Skin of body (tissue), 2 donors: ENCODE measurements around the gene DDIT4. TPM values are rescaled to one million over a fixed set of nuclear protein-coding genes. Genes with fewer than 3 reads are reported as not detected.
"Not testable (repeated sequence)": the region's sequence is repeated elsewhere in the genome, so short reads cannot be mapped to it uniquely, and the experiment has no call there.

Experiments
- DNase-seq: peaks from one replicate; lab custom pipeline; 2025; lab: John Stamatoyannopoulos, UW
- total RNA-seq: library from RNA; depleted of rRNA; stranded (reverse); fragments of >200 nt; gene quantifications from one replicate; pipeline ENCODE4 v1.2.3, GENCODE V29; 2014

The DDIT4 gene, protein sequence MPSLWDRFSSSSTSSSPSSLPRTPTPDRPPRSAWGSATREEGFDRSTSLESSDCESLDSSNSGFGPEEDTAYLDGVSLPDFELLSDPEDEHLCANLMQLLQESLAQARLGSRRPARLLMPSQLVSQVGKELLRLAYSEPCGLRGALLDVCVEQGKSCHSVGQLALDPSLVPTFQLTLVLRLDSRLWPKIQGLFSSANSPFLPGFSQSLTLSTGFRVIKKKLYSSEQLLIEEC
- total RNA-seq, result 124 TPM

DNA sequence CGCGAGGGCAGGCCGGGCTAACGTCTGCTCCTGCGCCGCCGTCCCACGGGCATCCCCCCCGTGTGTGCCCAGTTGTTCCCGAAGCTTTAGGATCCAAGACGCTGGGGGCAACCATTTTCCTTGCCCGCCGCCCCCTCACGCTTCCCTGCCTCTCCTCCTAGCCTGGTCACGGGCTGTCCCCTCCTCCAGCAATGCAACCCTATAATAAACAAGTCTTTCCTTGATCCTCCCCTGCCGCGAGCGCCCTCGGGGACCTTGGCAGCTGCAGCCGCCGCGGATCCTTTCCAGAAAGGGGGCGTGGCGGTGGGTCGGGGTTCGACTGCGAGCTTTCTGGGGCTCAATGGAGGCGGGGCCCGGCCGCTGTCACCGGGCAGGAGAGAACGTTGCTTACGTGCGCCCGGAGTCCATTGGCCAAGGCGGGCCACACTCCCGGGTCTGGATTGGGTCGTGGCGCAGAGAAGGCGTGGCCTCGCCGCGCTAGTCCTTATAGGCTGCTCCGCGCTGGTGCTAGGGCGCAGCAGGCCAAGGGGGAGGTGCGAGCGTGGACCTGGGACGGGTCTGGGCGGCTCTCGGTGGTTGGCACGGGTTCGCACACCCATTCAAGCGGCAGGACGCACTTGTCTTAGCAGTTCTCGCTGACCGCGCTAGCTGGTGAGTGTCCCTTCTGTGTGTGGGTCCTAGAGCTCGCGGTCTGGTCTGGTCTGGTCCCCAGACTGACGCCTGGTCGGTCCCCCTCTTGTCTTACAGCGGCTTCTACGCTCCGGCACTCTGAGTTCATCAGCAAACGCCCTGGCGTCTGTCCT, at the start of gene DDIT4:
Gene DDIT4 (plus strand): TSS at position 515 of the 803 bp plus-strand sequence. CDS start 293 bp downstream, outside the sequence.
- peak; percentile 98 for DNase-seq

GRCh38 chr10:72224191-72224590, 49.5 kb upstream of the DDIT4 start:
- DNase-seq, result not testable (repeated sequence)

GRCh38 chr10:72226418-72227027, 47.2 kb upstream of the DDIT4 start:
- DNase-seq, result no peak

DNA sequence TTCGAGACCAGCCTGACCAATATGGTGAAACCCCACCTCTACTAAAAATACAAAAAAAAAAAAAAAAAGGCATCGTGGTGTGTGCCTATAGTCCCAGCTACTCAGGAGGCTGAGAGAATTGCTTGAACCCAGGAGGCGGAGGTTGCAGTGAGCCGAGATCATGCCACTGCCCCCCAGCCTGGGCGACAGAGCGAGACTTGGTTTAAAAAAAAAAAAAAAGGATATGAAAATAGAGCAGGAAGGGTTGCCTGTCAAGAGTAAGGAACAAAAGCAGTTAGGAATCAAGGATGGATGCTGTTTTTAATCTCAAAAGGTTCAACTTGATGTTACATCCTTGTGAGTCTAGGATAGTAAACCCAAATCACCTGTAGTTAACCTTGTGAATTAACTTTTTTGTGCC, 45.9 kb upstream of the DDIT4 start:
- no peak for DNase-seq

DNA sequence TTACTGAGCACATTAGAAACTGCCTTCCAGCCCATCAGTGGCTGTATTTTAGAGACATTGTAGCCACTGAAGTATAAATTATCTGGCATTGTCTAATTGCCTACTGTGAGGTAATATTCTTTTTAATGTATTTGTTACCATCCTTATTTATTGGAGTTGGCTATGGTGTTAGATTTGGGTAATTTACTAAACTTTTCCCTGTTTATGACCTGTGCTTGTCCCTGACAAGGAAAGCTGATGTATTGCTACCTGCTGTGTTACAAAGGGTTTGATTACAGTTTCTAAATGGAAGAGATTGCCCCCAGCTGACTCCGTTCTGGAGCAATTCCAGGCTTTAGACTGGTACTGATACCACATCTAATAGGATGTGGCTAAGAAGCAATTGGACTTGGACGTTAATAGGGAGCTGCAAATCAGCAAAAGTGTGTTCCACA, 45.4 kb upstream of the DDIT4 start:
- DNase-seq, result no peak

DNA sequence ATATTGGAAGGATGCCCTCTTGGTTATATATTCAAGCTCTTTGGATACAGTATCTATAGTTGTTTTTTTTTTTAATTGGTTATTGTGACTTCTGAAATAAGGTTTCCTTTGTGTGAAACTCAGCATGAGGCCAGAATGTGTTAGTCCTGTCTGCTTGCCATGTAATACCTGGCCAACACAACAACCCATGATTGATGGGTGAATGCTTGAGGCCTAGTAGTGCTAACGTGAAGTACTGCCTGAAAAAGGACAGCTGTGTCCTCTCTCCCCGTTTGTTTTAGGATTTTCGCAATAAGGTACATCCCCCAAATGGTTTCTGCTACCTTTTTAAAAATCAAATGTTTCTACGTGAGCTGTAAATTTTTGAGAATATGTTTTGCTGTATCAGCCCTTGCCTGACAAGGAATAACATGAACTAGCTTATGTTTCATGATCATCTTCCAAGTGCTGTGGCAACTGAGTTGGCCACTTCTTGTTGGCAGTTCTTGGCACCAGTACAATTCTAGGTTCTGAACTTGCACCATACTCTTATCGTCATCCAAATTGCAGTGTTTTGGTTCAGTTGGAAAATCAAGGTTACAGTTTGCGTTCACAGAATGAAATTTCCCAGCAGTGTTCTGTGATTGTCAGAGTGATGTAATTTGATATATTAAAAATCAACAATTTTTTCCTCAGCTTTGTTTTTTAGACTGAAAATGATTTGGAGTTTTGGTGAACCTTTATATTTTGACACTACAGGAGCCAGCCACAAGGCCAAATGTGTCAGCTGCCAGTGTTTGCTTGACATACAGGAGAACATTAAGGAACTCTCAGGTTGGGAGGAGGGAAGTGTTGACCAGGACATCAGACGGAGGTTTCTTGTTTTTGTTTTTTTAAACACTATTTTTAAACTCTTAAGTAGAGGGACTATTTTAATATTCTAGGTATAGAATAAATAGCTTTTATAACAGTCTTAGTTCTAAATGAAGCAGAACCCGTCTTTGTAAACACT, 44.2 kb upstream of the DDIT4 start:
- DNase-seq, result no peak

DNA sequence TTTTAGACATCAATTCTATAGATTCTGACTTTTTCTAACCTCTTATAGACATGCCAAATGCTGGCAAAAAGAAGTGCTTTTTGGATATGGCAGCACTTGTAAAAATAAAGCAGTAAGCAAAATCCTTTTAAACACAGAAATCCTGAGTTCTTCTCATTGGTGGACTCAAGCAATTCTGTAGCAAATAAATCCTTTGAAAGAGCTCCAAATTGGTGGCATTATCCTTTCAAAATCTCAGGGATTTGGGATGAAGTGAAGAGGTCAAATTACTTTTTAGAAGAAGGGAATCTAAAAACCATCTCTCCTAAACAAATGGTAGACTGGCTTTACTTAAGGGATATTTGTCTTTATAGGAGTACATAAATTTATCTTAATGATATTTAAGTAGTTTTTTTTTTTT, 40.1 kb upstream of the DDIT4 start:
- no peak for DNase-seq

DNA sequence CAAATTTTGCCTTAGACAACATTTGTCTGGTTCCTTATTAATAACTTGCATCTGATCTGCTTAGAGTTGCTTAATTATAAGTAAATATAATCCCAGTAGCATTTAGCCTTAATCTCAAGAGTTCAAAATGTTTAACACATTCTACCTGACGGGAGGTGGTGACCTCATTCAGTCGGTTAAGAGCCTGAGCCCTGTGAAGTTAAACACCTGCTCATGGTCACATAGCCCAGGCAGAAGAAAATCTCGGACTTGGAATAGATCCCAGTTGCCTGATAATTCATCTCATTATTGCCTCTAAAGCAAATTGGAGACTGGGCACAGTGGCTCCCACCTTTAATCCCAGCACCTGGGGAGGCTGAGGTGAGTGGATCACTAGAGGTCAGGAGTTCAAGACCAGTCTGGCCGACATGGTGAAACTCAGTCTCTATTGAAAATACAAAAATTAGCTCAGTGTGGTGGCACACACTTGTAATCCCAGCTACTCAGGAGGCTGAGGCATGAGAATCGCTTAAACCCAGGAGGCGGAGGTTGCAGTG, 39.1 kb upstream of the DDIT4 start:
- no peak for DNase-seq

DNA sequence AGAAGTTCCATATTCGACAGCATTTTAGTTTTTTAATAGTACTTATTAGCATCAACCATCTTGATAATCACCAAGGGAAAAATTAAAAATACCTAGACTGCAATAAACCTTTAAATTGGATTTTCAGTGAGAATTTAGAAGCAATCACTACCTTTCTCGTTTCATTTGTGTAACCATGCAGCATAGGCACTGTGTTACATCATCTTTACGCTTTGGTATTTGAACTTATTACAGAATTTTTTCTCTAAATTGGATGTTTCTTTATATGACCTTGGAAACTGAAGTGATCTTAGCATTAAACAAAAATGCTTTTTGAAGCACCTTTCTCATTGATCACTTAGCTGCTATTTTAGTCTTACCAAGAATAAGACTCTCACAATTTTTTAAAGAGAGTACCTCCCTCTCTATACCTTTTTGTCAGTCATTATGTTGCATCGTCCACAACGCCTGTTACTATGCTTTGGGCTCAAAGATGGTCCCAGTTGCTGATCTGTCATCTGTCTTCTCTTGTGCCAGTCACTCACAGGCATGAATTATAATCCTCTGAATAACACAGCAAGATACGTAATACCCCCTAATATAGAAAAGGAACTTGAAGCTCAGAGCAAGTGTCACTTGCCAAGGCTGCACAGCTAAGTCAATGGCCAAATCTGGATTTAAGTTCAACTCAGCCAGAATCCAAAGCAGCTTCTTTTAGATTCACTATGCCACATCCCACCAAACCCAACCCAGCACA, 38.0 kb upstream of the DDIT4 start:
- DNase-seq, result no peak

DNA sequence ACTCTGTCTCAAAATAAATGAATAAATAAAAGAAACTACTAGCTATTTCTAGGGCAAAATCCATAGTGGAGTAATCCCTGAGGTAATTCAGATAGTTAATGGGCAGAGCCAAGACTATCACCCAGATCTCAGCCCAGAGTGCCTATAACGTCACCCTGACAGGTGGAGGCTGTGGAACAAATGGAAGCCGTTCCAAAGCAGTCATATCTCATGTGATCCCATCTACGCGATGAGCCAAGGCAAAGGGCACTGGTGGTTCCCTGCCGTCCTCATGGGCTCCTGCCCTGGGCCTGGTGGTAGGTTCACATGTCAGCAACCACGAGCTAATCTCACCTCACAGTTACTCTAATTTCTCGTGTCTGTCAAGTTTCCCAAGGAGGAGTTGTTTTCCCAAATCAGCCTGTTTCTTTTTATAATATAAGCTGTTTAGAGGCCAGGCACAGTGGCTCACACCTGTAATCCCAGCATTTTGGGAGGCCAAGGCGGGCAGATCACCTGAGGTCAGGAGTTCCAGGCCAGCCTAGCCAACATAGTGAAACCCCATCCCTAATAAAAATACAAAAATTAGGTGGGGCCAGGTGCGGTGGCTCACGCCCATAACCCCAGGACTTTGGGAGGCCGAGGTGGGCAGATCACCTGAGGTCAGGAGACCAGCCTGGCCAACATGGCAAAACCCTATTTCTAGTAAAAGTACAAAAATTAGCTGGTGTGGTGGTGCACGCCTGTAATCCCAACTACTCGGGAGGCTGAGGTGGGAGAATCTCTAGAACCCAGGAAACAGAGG, 35.1 kb upstream of the DDIT4 start:
- no peak for DNase-seq

DNA sequence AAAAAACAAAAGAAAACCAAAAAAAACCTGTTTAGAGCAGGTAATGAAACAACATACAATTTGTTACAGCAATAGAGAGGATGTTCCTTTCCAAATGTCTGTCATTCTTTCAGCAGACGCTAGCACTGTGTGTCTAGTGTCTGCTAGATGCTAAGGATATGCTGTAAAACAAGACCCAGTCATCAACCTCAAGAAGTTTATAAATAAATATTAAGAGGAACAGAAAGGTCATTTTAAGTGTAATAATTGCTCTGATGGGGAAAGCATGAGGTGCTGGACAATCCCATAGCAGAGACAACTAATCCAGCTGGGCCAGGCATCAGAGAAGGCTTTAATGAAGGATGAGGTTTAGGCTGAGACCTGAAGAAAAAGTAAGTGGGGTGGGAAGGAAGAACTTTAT, 34.3 kb upstream of the DDIT4 start:
- no peak for DNase-seq

GRCh38 chr10:72240371-72240770, 33.4 kb upstream of the DDIT4 start:
- no peak for DNase-seq

- no peak for DNase-seq
Measured at GRCh38 chr10:72241691-72242252, 32.0 kb upstream of the DDIT4 start.

GRCh38 chr10:72242675-72243074, 31.0 kb upstream of the DDIT4 start:
- DNase-seq, result peak; percentile 29

- peak; percentile 94 for DNase-seq
Measured at GRCh38 chr10:72243822-72244437, 29.8 kb upstream of the DDIT4 start.

GRCh38 chr10:72244573-72245038, 29.1 kb upstream of the DDIT4 start:
- no peak for DNase-seq

DNA sequence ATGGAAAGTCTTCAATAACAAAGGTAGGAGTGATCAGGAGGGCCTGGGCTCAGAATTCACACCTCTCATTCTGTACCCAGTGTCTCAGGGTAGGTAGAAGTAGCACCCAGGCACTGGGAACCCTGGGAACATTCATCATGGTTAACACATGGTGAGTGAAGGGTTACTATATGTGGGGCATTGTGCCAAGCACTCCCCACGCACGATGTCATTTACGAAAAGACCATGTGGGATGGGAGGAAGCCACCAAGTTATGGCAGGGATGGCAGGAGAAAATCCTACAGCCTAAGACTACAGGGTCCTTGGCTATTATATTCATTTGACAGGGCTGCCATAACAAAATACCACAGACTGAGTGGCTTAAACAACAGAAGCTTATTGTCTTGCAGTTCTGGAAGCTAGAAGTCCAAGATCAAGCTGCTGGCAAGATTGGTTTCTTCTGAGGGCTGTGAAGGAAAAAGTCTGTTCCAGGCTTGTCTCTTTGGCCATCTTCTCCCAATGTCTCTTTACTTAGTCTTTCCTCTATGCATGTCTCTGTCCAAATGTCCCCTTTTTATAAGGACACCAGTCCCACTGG, 27.7 kb upstream of the DDIT4 start:
- DNase-seq, result no peak

DNA sequence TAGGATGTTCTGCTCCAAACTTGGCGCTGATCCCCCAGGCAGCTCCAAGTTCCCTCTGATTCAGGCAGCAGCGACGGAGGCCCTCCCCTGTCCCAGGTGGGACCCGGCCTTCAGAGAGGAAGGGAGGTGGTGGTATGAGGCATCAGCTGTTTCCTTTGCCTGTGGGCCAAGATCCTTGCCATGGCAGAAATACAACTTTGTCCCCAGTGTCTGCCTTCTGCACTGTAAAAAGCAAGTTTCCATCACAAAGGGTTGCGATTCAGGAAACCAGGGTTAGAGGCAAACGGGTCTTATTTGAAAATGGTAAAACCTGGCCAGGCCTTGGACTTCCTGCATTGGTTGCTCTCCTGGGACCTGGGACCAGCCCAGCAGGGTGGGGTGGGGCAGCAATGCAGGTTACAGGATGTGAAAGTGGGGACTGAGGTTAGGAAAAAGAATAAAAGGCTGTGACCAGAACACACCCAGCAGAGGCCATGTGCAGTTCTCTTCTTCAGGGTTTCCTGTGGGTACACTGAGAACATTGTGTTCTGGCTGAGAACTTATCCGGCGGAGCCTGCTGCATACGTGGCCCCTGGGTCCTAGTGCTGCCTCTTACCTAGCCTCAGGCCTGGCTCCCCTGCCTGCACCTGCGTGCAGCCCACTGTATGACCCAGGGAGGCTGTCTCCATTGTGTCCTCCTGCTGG, 25.1 kb upstream of the DDIT4 start:
- peak; percentile 89 for DNase-seq
